Heart right ventricle (tissue), 16 donors: ENCODE data around the gene SLC1A4. TPM values are rescaled to one million over a fixed set of nuclear protein-coding genes. Genes with fewer than 3 reads are reported as not detected.
A peak's percentile ranks its signal among the peaks of the same experiment; 100 is the strongest.
"Not testable (repeated sequence)": the region's sequence is repeated elsewhere in the genome, so short reads cannot be mapped to it uniquely, and the experiment has no call there.

Source experiments
- ATAC-seq, 8 donors: fragments of 200-7000 bp; cut with Tn5 transposase; one replicate each; pipeline ENCODE4 v1.9.1; 2020; ENCODE audit warnings: mild to moderate bottlenecking in 8 of 8, moderate library complexity in 8 of 8, moderate number of reproducible peaks in 1 of 8
- DNase-seq, 2 donors: peaks; one replicate each; pipeline ENCODE4 v3.0.0-alpha.2; 2020
- H3K27ac ChIP-seq, 10 donors: fragments of 200-600 bp; sonication (generic) in 2 of 10; one replicate each; pipeline versions ENCODE4 v1.5.0 to v1.8.0; 2020 to 2022; ENCODE audit warnings: mild to moderate bottlenecking in 3 of 10
- H3K27me3 ChIP-seq, 7 donors: fragments of 200-600 bp; one replicate each; pipeline ENCODE4 v1.8.0; 2021 to 2022; ENCODE audit warnings: mild to moderate bottlenecking in 2 of 7
- H3K36me3 ChIP-seq, 9 donors: fragments of 200-600 bp; sonication (generic) in 1 of 9; one replicate each; pipeline versions ENCODE4 v1.5.0 to v1.8.0; 2020 to 2022; ENCODE audit warnings: mild to moderate bottlenecking in 2 of 9
- H3K4me1 ChIP-seq, 9 donors: fragments of 200-600 bp; sonication (generic) in 1 of 9; one replicate each; pipeline versions ENCODE4 v1.5.0 to v1.8.0; 2020 to 2022; ENCODE audit warnings: mild to moderate bottlenecking in 4 of 9
- H3K4me3 ChIP-seq, 10 donors: fragments of 200-600 bp; sonication (generic) in 2 of 10; one replicate each; pipeline versions ENCODE4 v1.5.0 to v1.8.0; 2020 to 2022; ENCODE audit warnings: mild to moderate bottlenecking in 7 of 10, moderate library complexity in 2 of 10
- H3K9me3 ChIP-seq, 11 donors: fragments of 200-600 bp in 10 of 11; sonication (generic) in 2 of 11; one replicate each; pipeline versions ENCODE4 v1.5.0 to v1.8.0; 2013 to 2022; ENCODE audit warnings: mild to moderate bottlenecking in 2 of 11, control low read depth in 1 of 11, moderate library complexity in 1 of 11
- WGBS, 2 donors: extraction: QIAGEN DNeasy Blood & Tissue Kit; methylation state at CpG; one replicate each; pipeline ENCODE4 v1.1.7; 2013; ENCODE audit warnings: inconsistent platforms in 1 of 2; 5-methylcytosine and 5-hydroxymethylcytosine counted together
- intact Hi-C, 10 donors: fragments of 100-400 bp; cut with DNase I; formaldehyde crosslinking; loops; one replicate each; pipeline versions ENCODE4 v1.11.1 to v1.14.2; 2022
- polyA plus RNA-seq, 2 donors: library from polyadenylated mRNA; stranded (reverse); fragments of 200-250 nt; gene quantifications; one replicate each; pipeline ENCODE4 v1.2.3, GENCODE V29; 2013
- total RNA-seq, 10 donors: library from RNA; stranded (reverse); fragmentation: NEBNext Ultra II Directional in 3 of 10; extraction: Animal tissue kit (Norgen Biotek cat#: 25700) in 3 of 10; gene quantifications; one replicate each; pipeline versions ENCODE4 v1.2.1 to v1.2.4, GENCODE V29; 2021 to 2023
- TF ChIP-seq, protein P1 (sequence below), 9 donors: fragments of 200-600 bp; sonication (generic) in 2 of 9; IDR thresholded peaks; one replicate each; pipeline versions ENCODE4 v1.5.0 to v1.8.0; 2021 to 2022; ENCODE audit warnings: antibody characterized with exemption in 9 of 9, mild to moderate bottlenecking in 5 of 9, moderate library complexity in 1 of 9
- donor health status: Arrhythmogenic right ventricular cardiomyopathy.
- donor health status: ischemic (EF 13 %, LVEDD 7.1; RV severe dilation, severe dysfunction).
- donor health status: healthy with polysubstance abuse.
- donor health status: DM: no; HTN: yes; CAD: no.
- donor health status: DM: no; HTN: no; CAD: no.
- donor health status: ischemic (EF 25% LVEDD 6.9; RV normal size, moderate dysfunction).
- donor health status: ischemic (EF 25% LVEDD 5.7; RV mildly dilated, moderate dysfunction).
- donor health status: healthy.
- donor health status: DM: yes; HTN: yes; CAD: no.
- donor health status: Ischemic cardiomyopathy.
- donor health status: ischemic (EF 35%, LVEDD 5.7; RV mildly dilated, moderate dysfunction).
- donor health status: nonischemic (EF 11% LVEDD 7.7; RV severe dilation, severe dysfunction).
- donor health status: DM: yes; HTN: yes; CAD: no.
- donor health status: PGD.
- donor health status: ischemic (EF 29% LVEDD 5.4; RV normal size, mild dysfunction).
- donor health status: nonischemic (EF 23%, LVEDD 6.1; RV moderate dilation, normal function).

Gene SLC1A4
- total and polyA plus RNA-seq, 12 donors = 2.1 to 18.7 (median 11.3) TPM

DNA sequence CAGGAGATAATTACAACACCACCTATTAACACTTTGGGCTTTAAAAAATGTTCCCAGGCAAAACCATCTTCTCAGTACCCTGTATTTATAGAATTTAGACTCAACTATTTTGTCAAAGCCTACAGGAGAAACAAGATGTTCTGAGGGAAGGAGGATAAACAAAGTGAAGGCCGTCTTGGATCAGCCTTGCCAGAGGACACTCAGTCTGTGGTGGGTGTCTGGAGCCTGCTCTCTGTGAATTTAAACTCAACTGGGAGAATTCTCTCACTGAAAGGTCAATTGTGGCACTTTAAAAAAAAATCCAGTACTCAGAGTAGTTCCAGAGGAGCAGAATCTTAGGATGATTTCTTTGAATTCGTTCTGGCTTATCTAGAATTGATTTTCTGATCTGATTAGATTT lies 28.4 kb upstream of the SLC1A4 start:
- ATAC-seq (no peak), DNase-seq (no peak)
- peaks cover 0 to 2% (median 0%) of the 10 kb centered on the region in 11 donors for H3K9me3 ChIP-seq
- H3K36me3 ChIP-seq = no peaks in the 10 kb centered on the region
- H3K4me1 ChIP-seq = peaks cover 0 to 11% (median 0%) of the 10 kb centered on the region in 9 donors
- no peaks in the 10 kb centered on the region for H3K27me3 ChIP-seq
- WGBS, 2 donors = 52 to 71% methylated on average over 2 of the region's 2 CpGs
- intact Hi-C loops = no loop called here
- no peak overlapping the region for H3K27ac ChIP-seq
- H3K4me3 ChIP-seq = no peak overlapping the region
- TF ChIP-seq, protein P1, sequence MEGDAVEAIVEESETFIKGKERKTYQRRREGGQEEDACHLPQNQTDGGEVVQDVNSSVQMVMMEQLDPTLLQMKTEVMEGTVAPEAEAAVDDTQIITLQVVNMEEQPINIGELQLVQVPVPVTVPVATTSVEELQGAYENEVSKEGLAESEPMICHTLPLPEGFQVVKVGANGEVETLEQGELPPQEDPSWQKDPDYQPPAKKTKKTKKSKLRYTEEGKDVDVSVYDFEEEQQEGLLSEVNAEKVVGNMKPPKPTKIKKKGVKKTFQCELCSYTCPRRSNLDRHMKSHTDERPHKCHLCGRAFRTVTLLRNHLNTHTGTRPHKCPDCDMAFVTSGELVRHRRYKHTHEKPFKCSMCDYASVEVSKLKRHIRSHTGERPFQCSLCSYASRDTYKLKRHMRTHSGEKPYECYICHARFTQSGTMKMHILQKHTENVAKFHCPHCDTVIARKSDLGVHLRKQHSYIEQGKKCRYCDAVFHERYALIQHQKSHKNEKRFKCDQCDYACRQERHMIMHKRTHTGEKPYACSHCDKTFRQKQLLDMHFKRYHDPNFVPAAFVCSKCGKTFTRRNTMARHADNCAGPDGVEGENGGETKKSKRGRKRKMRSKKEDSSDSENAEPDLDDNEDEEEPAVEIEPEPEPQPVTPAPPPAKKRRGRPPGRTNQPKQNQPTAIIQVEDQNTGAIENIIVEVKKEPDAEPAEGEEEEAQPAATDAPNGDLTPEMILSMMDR (IDR thresholded peaks at IDR 0.05) = no peak

DNA sequence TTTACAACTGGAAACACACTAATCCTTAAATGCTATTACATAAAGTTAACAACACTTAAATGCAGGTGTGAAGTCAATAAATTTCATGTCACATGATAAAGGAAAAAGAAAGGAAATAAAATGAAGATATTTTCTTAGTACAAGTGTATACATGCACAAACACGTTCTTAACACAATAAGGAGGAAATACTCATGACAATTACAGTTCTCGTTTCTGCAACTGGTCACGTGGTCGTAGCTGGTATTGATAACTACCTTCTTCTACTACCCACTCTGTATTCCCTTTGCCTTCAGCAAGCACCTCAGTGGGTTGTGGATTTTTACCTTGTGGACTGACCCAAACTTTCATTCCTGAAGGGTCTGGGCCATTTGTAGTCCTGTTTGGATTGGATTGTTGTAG lies 26.1 kb upstream of the SLC1A4 start:
- H3K27ac ChIP-seq, H3K4me3 ChIP-seq, ATAC-seq, H3K9me3 ChIP-seq, H3K4me1 ChIP-seq, H3K36me3 ChIP-seq, DNase-seq, H3K27me3 ChIP-seq, intact Hi-C loops: not testable (repeated sequence)
- WGBS, 2 donors = 79 to 81% methylated on average over 4 of the region's 4 CpGs

DNA sequence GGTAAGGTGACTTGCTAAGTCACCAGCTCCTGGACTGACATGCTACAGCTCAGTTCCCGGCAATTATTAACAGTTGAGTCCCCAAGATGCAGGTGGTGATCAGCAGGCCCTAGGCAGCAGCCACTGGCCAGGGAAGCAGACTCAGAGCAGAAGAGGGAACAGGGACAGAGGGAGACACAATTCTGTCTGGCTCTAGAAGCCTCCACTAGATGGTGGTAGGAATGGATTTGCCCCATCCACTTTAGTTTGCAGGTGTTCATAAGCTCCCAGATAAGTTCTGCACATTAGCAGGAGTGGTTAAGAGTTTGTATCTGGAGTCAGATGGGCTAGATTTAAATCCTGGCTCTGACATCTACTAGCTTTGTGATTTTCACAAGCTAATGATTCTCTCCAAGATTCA lies 25.5 kb upstream of the SLC1A4 start:
- intact Hi-C loops = no loop called here
- ATAC-seq (no peak), DNase-seq (no peak)
- no peak overlapping the region for H3K27ac ChIP-seq
- peaks cover 0 to 8% (median 0%) of the 10 kb centered on the region in 9 donors for H3K4me1 ChIP-seq
- H3K9me3 ChIP-seq = no peaks in the 10 kb centered on the region
- TF ChIP-seq, protein P1 (IDR thresholded peaks at IDR 0.05) = peak in 2 of 9 donors; percentile 10 to 21
- no peaks in the 10 kb centered on the region for H3K27me3 ChIP-seq
- no peaks in the 10 kb centered on the region for H3K36me3 ChIP-seq
- no peak overlapping the region for H3K4me3 ChIP-seq
- WGBS, 2 donors = 92 to 100% methylated on average over 1 of the region's 1 CpG

DNA sequence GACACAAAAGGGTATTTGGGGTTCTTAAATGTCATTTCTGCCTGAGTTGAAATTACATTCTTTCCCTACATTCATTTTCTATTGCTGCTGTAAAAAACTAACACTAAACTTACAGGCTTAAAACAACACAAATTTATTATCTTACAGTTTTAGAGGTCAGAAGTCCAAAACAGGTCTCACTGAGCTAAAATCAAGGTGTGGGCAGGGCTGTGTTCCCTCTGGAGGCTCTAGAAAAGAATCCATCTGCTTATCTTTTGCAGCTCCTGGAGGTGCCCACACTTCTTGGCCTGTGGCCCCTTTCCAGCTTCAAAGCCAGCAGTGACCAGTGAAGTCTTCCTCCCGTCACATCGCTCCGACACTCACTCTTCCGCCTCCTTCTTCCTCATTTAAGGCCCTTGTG lies 23.2 kb upstream of the SLC1A4 start:
- no peaks in the 10 kb centered on the region for H3K27me3 ChIP-seq
- H3K9me3 ChIP-seq = no peaks in the 10 kb centered on the region
- WGBS, 2 donors = 94 to 100% methylated on average over 4 of the region's 4 CpGs
- ATAC-seq (no peak), DNase-seq (no peak)
- no peak overlapping the region for H3K27ac ChIP-seq
- intact Hi-C loops = no loop called here
- H3K4me1 ChIP-seq = peaks cover 0 to 8% (median 0%) of the 10 kb centered on the region in 9 donors
- H3K4me3 ChIP-seq = no peak overlapping the region
- TF ChIP-seq, protein P1 (IDR thresholded peaks at IDR 0.05) = no peak
- H3K36me3 ChIP-seq = no peaks in the 10 kb centered on the region

DNA sequence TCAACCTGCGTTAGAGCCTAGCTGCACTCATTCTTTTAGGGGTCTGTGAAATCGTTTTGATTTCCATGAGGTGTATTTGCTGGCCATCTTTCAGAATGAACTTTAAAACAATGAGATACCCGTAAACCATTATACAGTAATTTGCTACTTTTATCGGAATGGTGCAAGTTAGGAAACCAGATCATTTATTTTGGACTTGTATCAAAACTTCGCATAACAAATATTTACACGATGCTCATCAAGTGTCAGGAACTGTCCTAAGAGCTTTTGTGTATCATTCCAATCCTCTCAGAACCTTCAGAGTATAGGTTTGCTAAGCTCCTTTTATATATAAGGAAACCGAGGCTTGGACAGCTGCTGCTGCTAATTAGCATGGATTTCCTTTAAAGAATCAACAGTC lies 22.4 kb upstream of the SLC1A4 start:
- intact Hi-C loops = no loop called here
- no peak for ATAC-seq
- no peak overlapping the region for H3K27ac ChIP-seq
- TF ChIP-seq, protein P1 (IDR thresholded peaks at IDR 0.05) = no peak
- DNase-seq = no peak
- no peak overlapping the region for H3K4me3 ChIP-seq
- no peaks in the 10 kb centered on the region for H3K36me3 ChIP-seq
- H3K27me3 ChIP-seq = no peaks in the 10 kb centered on the region
- no peaks in the 10 kb centered on the region for H3K9me3 ChIP-seq
- peaks cover 0 to 8% (median 0%) of the 10 kb centered on the region in 9 donors for H3K4me1 ChIP-seq
- WGBS, 2 donors = 71 to 77% methylated on average over 7 of the region's 7 CpGs
